Measurements from ENCODE around the gene RAB6A. TPM values are rescaled to one million over a fixed set of nuclear protein-coding genes. Genes with fewer than 3 reads are reported as not detected.
"Not testable (repeated sequence)": the region's sequence is repeated elsewhere in the genome, so short reads cannot be mapped to it uniquely, and the experiment has no call there.

The RAB6A gene
- total and polyA plus RNA-seq, 10 of the 15 experiments (the other 5 are each of a cell fraction or from before 2014, with no cell fraction given), result 9.8 to 107 (median 34.1) TPM

DNA sequence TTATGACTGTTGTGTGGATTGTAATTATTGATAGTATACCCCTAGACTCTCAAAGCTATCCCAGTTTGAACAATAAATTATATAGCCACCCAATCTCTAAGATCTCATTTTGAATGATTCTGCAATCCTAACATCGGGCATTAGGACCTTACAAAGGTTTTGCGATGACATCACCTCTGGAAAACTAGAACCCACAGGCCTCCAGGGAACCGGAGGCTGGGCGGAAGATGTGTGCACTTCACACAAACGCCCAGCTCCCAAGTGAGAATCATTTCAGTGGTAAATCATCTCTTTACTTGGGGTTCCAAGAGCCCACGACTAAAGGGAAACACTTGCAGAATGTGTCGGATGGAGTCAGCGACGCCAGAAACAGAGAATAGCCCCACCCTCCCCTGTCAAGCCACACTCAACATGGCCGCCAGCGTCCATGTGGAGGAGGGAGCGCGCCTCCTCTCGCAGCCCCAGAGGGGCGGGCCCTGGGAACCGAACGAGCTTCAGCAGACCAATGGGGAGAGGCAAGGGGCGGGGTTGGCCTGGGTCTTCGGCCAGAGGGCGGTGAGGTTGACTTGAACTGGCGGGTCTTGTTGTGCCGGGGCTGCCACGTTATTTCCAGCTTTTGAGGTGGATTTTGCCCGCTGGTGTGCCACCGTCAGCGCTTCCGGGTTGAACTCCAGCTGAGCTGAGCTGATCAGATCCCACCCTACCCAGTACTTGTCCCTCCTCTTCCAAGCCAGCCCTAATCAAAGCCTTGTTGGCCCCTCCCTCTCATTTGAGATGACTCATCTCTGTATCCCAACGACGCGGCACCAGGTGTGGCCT, 18.4 kb upstream of the RAB6A start (continued):
- TF ChIP-seq, protein P1, sequence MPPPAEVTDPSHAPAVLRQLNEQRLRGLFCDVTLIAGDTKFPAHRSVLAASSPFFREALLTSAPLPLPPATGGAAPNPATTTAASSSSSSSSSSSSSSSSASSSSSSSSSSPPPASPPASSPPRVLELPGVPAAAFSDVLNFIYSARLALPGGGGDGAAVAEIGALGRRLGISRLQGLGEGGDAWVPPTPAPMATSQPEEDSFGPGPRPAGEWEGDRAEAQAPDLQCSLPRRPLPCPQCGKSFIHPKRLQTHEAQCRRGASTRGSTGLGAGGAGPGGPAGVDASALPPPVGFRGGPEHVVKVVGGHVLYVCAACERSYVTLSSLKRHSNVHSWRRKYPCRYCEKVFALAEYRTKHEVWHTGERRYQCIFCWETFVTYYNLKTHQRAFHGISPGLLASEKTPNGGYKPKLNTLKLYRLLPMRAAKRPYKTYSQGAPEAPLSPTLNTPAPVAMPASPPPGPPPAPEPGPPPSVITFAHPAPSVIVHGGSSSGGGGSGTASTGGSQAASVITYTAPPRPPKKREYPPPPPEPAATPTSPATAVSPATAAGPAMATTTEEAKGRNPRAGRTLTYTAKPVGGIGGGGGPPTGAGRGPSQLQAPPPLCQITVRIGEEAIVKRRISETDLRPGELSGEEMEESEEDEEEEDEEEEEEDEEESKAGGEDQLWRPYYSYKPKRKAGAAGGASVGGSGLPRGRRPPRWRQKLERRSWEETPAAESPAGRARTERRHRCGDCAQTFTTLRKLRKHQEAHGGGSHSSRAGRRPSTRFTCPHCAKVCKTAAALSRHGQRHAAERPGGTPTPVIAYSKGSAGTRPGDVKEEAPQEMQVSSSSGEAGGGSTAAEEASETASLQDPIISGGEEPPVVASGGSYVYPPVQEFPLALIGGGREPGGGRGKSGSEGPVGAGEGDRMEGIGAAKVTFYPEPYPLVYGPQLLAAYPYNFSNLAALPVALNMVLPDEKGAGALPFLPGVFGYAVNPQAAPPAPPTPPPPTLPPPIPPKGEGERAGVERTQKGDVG (CRISPR knock-in tag; IDR thresholded peaks at IDR 0.05), result no peak
- TF ChIP-seq ZZZ3 (IDR thresholded peaks at IDR 0.05; ENCODE audit: control insufficient read depth, insufficient read length, low read depth), result no peak
- no peak for TF ChIP-seq FOS (IDR thresholded peaks at IDR 0.05; ENCODE audit: borderline replicate concordance, extremely low read depth, insufficient read length)
- TF ChIP-seq, protein P2, sequence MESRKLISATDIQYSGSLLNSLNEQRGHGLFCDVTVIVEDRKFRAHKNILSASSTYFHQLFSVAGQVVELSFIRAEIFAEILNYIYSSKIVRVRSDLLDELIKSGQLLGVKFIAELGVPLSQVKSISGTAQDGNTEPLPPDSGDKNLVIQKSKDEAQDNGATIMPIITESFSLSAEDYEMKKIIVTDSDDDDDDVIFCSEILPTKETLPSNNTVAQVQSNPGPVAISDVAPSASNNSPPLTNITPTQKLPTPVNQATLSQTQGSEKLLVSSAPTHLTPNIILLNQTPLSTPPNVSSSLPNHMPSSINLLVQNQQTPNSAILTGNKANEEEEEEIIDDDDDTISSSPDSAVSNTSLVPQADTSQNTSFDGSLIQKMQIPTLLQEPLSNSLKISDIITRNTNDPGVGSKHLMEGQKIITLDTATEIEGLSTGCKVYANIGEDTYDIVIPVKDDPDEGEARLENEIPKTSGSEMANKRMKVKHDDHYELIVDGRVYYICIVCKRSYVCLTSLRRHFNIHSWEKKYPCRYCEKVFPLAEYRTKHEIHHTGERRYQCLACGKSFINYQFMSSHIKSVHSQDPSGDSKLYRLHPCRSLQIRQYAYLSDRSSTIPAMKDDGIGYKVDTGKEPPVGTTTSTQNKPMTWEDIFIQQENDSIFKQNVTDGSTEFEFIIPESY (IDR thresholded peaks at IDR 0.05), result no peak
- TF ChIP-seq SPI1 (IDR thresholded peaks at IDR 0.05; ENCODE audit: borderline replicate concordance, insufficient read depth, low read depth, low read length), result no peak
- TF ChIP-seq JUNB (IDR thresholded peaks at IDR 0.05), result peak; percentile 77

DNA sequence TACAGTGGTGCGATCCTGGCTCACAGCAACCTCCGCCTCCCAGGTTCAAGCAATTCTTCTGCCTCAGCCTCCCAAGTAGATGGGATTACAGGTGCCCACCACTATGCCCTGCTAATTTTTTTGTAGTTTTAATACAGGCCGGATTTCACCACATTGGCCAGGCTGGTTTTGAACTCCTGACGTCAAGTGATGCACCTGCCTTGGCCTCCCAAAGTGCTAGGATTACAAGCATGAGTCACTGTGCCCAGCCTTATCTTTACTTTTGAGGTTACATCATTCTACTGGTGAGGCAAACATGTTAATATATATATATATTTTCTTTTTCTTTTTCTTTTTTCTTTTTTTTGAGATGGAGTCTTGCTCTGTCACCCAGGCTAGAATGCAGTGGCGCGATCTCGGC, 9.9 kb upstream of the RAB6A start:
- RAD21 ChIA-PET (ENCODE audit: unreplicated experiment); BruUV-seq (replicated peaks); H3K9me3 ChIP-seq (replicated peaks; ENCODE audit: control insufficient read depth, insufficient read depth, low read length); CTCF ChIA-PET; H4K20me1 ChIP-seq (ENCODE audit: control insufficient read depth, insufficient read depth); H2AFZ ChIP-seq (ENCODE audit: control insufficient read depth, low read depth, low read length); H3K4me1 ChIP-seq (ENCODE audit: control insufficient read depth, insufficient read depth, low read length); POLR2A ChIA-PET; H3K4me3 ChIP-seq; H3K27ac ChIP-seq (ENCODE audit: control insufficient read depth, insufficient read depth); in situ Hi-C loops (cut with MboI); H3K79me2 ChIP-seq (ENCODE audit: control insufficient read depth, insufficient read depth, low read length); H3K27me3 ChIP-seq (replicated peaks in 1 of 2; ENCODE audit: control insufficient read depth in 2 of 2, insufficient read depth in 2 of 2, low read length in 1 of 2); FAIRE-seq; SMC1A ChIA-PET (ENCODE audit: uncharacterized antibody, unreplicated experiment); DNase-seq (ENCODE audit: low read depth, low spot score); H3K9ac ChIP-seq (ENCODE audit: control insufficient read depth, insufficient read depth, low read length); ATAC-seq; H3K36me3 ChIP-seq (ENCODE audit: control insufficient read depth in 2 of 2, insufficient read depth in 2 of 2, low read length in 1 of 2); H3K4me2 ChIP-seq (ENCODE audit: control insufficient read depth, insufficient read depth); intact Hi-C loops (cut with micrococcal nuclease; ENCODE audit: unreplicated experiment): not testable (repeated sequence)
- 87% methylated on average over 7 of the region's 7 CpGs for WGBS (ENCODE audit: insufficient coverage, insufficient replicate concordance, low lambda C conversion rate, missing lambda C conversion rate)

Data from GM12878 (cell line).